Right forelimb (tissue), 1 donor: ENCODE measurements around the gene CPNE2.

ENCODE experiments used
- DNase-seq: peaks from one replicate; pipeline ENCODE4 v3.0.0-alpha.2; 2018

CPNE2 gene

DNA sequence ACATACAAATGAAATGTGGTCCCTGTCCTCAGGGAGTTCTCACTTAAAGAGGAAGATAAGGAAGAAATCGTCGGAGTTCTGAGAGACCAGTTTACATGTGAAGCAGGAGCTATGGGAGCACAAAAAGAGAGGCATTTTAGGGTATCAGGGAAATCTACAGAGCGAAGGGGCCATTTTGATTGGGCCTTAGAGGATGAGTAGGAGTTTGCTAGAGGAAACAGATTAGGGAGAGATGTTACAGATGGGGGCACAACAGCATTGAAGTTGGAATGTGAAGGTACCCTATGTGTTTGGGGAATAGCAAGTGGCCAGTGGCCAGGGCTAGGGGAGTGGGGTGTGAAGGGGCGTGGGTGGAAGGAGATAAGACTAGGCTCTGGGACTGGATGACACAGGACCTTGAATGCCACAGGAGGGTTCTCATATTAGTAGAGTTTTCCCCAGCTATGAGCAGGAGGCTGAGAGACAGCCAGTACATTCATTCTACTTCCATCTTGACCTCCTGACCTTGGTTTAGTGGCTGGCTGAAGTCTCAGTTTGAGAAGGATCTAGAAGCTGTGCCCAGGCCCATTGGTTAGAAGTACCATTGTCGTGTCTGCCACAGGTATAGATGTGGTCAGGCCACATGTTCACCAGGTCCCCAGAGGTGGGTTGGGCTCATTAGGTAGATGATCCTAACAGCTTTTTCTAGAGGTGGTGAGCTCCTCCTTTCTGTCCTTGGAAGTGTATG lies 34.8 kb downstream of the CPNE2 start:
- no peak for DNase-seq

DNA sequence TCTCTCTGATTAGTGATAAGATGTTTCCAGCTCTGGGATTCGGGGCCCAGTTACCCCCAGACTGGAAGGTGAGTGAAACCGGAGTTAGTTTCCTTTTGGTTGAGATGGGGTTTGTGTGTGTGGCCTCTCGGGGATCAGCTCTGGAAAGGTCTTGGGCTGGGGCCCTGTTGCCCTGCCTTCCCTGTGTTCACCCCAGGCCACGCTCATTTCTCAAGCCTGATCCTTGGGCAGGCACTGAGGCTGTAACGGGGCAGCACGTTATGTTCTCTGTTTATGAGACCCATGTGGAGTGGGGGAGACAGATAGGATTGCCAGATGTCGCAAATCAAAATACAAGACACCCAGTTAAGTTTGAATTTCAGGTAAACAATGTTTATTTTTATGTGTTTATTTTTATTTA lies 35.5 kb downstream of the CPNE2 start:
- no peak for DNase-seq

DNA sequence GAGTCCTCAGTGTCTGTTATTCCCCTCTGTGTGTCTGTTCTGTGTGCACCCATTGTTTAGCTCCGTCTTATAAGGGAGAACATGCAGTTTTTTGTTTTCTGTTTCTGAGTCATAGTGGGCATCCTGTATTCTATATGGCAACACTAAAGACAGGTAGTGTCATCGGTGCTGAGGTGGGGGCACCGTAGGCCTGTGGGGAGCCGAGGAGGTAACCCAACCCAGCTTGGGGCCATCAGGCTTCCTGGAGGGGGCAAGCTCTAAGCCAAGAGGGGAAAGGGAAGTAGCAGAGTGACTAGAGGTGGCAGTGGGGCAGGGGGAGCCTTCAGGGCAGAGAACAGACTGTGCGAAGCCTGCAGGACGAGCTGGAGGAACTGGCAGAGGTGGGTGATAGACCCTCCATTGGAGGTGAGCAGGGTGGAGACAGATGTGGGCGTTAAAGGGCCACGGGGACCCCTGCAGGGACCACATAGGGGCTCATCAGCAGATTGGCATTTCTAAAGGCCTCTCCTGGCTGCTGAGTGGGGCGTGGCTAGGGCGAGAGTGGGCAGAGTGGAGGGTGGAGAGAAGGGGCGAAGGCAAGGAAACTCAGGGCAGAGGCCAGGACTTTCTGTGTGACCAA lies 36.5 kb downstream of the CPNE2 start:
- DNase-seq = no peak

DNA sequence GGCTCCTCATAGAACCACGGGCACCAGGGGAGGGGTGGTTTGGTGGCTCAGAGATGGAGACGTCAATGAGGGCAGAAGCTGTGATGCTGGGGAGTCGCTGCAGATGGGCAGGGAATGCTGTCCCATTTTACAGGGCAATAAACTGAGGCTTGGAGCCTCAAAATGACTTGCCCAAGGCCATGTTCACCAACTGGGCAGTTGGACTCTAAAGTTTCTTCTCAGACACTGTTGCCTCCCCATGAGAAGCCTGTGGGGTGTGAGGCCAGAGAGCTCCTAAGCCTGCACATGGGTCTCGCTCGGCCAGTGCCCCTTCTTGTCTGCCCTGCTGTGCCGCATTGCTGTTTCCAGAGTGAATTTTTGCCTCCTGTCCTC lies 38.6 kb downstream of the CPNE2 start:
- no peak for DNase-seq

DNA sequence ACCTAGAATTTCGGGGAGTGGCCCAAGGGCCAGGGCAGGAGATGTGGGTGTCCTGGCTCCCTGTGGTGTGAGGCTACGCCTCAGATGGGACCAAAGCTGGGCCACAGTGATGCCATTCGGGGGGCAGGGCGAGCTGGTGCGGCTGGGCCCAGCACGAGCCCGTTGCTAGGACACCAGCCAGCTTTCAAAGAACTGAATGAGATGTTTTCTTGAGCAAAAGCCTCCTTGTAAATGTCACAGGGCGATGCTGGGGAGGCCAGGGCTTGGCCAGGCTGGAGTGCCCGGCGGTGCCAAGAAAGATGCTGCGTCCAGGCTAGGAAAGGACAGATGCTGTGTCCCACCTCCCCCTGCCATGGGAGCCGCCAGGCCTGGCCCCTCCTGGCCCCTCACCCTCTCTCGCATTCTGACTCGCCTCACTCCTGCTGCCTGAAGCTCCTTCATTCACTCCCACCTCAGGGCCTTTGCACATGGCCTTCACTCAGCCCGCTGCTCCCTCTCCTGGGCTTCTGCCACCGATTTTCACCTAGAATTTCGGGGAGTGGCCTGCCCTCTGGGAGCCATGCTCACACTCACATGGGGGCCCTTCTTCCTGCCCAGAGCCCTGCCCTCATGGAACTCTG lies 39.1 kb downstream of the CPNE2 start:
- no peak for DNase-seq

DNA sequence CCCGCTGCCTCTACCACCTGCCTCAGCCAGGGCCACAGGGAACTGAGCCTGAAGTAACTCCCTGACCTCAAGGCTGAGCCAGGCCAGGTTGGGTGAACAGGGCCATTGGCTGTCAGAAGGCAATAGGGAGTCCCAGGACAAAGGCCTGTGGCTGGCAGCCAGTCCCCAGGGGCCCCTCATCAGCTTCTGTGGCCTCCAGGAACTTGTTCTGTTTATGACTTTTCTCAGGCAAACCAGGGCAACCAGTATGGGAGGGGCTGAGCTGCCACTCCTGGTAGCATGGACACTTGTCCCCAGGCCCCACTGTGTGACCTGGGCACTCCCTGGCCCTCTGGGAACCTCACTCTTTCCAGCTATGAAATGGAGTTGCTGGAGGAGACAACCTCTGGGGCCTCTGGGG lies 40.1 kb downstream of the CPNE2 start:
- DNase-seq = no peak

DNA sequence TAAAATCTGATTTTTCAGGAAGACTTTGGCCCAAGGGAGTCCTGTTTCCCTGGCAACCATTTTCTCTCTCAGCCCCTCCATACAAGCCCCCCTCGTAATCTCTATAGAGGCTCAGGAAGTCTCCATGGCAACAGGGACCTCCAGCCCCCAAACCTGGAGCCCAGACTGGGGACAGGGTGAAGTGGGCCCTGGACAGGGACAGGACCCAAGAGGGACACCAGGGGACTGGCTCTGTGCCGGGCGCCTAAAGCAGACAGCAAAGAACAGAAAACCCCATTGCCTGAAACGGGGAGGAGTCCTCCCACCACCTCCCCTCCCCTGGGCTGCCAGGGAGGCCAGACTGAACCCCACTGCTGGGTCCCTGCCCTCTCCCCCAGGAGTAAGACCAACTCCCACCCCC lies 40.6 kb downstream of the CPNE2 start:
- no peak for DNase-seq

DNA sequence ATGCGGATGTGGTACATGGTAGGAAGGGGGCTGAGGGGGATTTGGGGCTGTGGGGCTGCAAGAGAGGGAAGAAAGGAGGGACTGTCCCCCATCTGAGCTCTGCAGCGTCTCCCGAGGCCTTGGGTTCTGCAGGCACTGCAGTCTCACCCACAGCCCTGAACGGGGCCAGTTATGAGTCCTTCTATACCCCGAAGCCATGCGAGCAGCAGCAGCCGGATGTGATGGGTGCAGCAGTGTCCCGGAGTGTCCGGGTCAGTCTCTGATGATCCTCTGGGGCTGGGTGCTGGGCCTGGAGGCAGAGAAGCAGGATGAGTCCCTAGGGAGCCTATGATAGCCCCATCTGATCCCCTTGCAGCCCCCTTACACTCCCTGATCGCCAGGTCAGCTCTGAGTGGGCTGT lies 41.5 kb downstream of the CPNE2 start:
- DNase-seq = no peak

DNA sequence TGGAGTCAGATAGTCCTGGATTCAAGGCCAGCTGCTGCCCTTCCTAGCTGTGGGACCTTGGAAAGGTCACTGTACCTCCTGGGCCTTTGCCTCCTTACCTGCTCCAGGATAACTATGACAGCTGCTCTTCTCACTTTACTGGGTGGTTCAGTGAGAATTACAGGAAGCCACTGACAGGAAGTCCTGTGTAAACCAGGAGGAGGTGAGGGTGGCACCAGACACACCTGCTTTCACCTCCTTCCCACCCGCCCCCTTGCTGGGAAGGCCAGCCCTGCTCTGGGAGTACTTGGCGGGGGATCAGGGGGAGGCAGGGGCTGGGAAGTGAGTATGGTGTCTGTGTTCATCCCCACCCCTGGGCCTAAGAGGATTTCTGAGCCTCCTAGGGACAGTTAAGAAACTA lies 42.6 kb downstream of the CPNE2 start:
- no peak for DNase-seq

DNA sequence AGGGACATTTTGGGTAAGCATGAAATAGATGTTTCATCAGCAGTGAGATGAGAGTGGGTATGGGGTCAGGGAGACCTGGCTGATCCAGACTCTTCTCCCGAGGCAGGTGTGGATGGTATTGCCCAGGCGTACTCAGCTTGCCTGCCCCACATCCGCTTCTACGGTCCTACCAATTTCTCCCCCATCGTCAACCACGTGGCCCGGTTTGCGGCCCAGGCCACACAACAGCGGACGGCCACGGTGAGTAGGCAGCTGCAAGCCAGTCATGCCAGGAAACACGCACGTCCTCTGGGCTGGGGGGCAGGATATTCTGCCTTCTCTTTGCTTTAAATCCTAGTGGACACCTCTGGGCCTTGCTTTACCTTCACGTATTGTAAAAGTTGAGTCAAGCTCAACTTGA lies 44.7 kb downstream of the CPNE2 start:
- no peak for DNase-seq

DNA sequence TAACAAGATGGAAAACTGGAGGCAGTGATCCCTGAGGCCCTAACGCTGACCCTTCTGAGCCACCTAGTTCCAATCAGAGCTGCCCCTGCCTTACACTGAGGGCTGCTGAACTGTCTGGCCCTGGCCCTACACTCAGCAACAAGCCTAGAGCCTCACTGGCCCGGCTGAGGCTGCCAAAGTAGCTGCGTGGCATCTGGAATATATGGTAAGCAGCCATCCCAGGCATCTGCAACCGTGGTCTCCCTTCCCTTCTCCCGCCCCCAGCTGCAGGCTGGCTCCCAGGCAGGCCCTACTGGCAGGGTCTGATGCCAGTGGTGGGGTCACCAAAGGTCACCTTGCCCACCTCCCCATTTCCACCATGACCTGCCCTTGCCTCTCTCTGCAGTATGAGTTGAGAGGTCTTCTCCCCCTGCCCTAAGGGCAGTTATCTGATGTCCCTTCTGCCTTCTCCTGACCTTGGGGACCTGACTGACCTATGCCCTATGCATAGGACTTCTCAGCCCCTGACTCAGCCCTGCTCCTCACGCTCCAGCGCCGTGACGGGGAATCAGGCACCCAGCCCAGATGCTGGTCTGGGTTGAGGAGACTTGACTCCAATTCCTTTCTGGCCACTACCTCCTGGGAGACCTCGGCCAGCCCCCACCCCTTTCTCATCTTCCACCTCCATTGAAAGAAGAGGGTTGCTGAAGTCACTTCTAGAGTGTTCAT lies 45.3 kb downstream of the CPNE2 start:
- DNase-seq = no peak

DNA sequence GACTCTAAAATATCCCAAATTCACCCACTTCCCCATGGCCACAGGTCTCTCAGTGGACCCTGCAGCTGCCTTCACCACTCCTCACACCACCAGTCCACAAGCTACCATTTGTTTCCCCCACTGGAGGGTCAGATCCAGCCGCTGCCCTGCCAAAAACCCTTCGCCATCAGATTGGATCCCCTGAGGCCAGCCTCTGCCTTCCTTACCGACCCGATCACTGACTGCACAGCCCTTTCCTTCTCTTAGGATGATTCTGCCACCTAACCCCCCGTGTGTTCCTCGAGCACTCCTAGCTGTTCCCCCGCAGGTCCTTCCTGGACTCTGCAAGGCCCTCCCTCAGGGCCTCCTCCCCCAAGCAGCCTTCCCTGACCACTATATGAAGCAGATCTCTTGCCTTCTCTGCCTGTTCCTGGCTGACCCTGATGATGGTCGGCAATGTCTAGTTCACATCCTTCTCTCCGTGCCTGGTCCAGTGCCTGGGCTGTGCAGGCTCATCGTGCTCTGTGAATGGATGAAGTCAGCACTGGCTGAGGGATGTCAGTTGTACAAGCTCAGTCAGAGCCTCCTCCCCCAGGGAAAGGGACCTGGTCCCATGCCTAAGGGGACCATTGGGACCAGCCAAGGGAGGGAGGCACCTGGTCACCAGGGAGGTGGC lies 46.0 kb downstream of the CPNE2 start:
- no peak for DNase-seq

DNA sequence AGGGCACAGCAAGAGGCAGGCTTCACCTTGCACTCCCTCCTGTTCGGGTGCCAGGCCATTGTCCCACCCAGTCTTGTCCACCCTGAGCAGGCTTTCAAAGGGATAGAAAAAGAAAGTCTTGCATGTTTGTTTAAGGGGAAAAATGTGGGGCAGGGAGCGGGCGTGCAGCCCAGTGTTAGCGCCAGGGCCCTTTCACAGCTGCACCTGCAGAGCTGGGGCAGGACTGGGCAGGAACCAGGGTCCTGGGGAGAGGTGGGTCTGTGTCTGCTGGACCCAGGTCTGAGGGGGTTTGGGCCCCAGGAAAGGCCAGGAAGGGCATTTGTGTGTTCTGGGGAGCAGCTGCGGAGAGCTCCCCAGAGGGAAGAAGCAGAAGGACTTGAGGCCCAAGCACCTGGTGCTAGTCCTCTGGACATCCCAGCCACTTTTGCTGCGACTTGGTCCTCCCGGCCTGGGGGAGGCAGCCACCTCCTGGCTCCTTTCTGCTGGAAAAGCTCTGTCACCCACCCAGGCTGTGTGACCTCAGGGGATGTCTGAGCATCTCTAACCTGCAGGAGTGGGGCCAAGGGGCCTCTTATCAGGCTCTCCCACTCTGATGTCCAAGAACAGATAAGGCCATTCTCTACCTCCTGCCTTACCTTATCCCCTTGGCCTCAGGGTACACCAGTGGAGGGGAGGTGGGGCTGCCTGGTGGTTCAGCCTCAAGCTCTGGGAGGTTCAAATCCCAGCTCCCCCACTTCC lies 48.7 kb downstream of the CPNE2 start:
- DNase-seq = no peak

DNA sequence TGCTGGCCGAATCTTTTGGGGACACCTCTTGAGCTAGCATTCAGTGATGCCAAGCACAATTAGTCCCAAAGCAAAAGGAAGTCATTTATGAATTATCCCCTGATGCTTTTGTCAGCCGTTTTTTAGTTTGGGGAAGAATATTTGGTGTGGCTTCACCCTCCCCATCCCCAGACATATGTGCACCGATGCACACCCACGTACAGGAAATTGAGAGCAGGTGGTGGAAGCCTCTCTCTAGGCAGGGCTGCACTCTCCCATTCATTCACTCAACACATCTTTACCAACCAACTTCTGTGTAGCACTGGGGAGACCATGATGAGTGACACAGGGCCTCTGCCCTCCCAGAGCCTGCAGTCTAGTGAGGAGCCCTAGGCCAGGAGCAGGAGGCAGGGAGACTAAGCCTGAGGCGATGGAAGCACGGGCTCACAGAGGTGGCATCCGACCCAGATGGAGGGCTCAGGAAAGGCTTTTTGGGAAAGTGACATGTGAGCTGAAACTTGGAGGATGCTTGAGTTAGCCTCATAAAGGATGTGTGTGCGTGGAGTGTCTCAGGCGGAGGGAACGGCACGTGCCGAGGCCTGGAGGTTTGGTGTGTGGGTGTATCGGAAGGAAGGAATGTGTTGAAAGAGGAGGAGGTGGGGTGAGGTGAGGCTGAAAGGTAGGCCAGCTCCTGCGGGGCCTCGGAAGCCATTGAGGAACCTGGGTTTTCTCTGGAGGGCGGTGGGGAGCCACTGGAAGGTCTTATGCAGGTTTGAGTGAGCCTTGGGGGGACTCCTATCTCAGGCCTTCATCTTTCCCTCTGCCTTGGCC lies 49.6 kb downstream of the CPNE2 start:
- no peak for DNase-seq

DNA sequence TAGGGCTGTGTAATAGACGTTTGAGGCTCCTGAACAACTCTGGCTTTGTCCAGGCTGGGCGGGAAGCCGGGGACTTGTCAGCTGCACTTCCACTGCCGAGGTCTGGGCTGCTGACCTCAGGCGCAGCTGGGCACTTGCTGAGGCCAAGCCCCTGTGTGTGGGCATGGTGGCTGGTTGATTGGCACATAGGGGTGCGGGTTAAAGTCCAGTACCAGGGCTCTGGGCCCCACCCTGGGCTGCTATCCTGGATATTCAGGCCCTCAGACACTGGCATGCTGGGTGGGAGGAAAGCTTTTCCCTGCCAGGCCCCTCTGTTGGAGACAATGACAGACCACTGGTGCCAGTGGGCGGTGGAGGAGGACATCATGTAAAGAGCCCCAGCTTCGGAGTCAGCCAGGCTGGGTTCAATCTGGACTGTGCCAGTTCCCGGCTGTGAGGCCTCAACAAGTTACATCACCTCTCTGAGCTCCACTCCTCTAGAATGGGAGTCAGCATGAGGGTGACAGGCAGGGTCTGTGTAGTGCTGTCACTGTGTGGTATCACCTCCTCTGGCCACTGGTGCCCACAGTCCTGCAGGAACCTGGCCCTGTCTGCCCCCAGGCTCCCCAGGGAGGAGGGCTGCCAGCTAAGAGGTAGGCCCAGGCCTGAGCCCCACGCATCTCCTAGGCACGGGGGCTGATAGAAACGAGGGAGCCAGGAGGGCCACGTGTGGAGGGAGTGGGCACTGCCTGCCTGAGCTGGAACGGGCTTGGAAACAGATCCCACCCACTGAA lies 51.0 kb downstream of the CPNE2 start:
- no peak for DNase-seq

DNA sequence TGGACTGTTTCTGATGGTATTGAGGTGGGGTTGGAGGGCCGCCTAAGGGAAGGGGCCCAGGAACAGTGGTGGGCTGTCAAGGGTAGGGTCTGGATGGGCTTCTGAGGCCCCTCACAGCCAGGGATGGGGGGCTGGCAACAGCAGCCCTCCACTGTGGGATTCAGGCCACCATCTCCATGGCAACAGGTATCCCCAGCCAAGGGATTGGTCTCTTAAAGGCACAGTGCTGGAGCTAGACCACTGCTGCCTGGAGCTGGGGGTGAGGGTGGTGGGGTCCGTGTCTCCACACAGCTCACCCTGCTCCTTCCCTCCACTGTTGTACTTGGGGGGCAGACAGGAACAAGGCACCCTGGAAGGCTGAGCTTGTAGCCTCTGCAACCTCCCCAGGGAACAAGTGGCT lies 51.6 kb downstream of the CPNE2 start:
- no peak for DNase-seq

DNA sequence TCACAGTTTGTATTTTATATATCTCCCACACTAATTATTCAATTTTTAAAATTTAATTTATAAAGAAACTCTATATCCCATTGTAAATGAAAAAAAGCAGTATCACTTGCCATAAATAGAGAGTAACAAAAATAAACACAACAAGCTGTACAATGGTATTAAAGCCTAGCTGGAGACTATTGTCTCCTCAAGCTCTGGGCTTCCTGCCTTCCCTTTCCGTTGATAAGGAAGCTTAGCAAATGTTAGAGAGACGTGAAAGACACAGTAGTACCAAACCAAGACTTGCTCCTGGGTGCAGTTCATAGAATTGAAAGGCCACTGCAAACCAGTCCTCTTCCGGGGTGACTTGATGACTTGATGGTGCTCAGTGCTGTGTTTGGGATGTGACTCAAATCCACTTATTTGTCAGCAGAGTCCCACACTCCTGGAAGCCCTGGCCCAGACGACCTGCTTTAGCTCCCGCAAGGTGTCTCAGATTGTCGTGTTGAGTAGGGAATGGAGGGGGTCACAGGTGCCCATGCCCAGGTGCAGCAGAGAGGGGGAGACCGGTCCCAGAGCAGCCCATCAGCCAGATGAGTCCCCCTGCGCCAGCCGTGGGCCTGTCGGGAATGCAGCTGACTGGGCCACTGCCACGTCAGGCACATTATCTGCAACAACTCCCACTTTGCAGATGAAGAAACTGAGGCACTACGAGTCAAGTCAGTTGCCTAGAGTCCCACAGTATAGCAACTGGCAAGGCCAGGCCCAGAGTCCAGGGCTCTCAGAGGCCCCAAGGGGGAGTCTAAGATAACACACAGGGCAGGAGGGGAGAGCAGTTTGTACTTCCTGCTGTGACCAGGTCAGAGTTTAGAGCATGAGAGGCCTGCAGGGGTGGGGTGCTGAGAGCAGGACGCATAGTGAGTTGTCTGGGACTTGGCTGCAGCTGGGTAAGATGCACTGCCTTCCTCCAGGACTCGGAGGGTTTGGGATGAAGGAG lies 53.0 kb downstream of the CPNE2 start:
- DNase-seq = no peak

DNA sequence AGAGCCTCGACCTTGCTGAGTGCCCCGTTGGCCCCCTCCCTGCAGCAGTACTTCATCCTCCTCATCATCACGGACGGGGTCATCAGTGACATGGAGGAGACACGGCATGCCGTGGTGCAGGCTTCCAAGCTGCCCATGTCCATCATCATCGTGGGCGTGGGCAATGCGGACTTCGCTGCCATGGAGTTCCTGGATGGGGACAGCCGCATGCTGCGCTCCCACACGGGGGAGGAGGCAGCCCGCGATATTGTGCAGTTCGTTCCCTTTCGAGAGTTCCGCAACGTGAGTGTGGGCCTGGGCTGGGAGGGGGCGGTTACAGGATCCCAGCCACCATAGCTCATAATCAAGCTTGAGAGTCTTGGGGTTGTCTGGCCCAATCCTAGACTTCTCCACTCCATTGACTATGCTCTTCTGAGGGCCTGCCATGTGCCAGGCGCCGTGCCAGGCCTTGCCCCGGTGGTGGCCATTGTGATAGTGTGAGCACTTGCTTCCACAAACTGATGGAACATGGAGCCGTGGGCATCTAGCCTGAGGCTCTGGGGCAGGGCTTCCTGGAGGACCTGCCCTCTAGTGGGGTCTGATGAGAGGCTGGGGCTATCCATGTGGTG lies 53.8 kb downstream of the CPNE2 start:
- no peak for DNase-seq

DNA sequence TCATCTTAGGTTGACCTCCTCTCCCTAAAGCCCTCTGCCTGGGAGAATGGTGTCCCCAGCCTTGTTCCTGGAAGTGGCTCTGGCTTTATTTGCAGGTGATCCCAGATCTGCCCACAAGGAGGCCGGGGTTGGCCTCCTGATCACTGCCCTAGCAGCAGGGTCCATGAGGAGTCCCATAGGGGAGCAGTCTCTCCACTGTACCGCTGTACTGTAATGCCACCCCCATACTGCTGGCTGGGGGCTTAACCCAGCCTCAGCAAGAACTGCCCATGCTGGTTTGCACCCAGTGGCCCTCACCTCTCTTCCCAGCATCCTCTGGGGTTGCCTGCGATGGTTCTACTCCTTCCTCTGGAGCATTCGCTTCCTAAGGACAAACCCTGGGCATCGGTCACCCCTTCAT lies 54.4 kb downstream of the CPNE2 start:
- no peak for DNase-seq
